NOMO-1 treated with DMSO at 0.1 percent for 48 hours (cell line): ENCODE measurements around the gene C2orf42.
"Not testable (repeated sequence)": the region's sequence is repeated elsewhere in the genome, so short reads cannot be mapped to it uniquely, and the experiment has no call there.

Experiments
- DNase-seq: peaks from one replicate; lab custom pipeline; 2025; ENCODE audit not compliant: unreplicated experiment; lab: John Stamatoyannopoulos, UW

Gene C2orf42

GRCh38 chr2:70104231-70105111 lies 86.3 kb downstream of the C2orf42 start:
- peak; percentile 82 for DNase-seq

GRCh38 chr2:70103531-70104061 lies 87.2 kb downstream of the C2orf42 start:
- peak; percentile 55 for DNase-seq

- DNase-seq = not testable (repeated sequence)
Measured at GRCh38 chr2:70102323-70102905, 88.4 kb downstream of the C2orf42 start.

GRCh38 chr2:70101686-70102085 lies 89.1 kb downstream of the C2orf42 start:
- not testable (repeated sequence) for DNase-seq

- no peak for DNase-seq
Measured at GRCh38 chr2:70101174-70101573, 89.6 kb downstream of the C2orf42 start.
